Measurements from ENCODE around the gene SFXN2. TPM values are rescaled to one million over a fixed set of nuclear protein-coding genes. Genes with fewer than 3 reads are reported as not detected.

Gene SFXN2
- total RNA-seq, 1 donor from 2014 or later: 9.1 TPM

DNA sequence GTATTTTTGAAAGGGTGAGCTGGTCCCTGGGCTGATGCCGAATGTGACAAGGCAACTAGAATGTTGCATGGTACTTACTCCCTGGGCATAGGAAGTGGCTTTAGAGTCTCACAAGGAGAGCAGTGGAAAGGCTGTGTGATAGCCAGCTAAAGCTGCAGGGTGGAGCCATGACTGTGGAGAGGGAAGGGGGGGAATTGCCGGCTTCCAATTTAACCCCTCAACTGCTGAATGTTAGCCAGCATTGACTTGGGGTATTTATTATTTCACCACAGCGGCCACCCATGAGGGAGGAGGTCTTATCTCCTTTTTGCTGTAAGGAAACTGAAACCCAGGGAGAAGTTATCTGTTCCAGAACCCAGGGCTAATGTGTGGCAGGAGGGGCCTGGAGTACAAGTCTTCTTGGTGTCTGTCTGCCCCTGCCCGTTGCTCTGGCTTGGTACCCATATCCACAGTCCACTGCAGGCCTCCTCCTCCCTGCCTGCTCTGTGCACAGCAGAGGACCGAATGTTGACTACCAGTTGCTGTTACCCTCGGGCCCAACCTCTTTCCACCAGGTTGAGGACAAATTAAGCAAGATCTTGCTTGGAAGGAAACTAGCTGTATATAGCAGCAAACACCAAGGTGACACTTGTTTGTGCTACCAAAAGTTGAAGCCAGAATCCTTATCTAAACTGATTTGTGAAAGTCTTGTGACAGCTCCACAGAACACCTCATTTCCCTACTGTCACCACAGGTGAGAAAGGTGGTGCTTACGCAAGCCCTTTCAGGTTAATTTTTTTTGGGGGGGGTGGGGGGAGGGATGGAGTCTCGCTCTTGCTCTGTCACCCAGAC lies 66.9 kb downstream of the SFXN2 start:
- Mint-ChIP-seq H3K27me3 (ENCODE audit: low read depth, unreplicated experiment) (no peaks in the 10 kb centered on the region), H3K9me3 (ENCODE audit: unreplicated experiment) (no peaks in the 10 kb centered on the region), H3K36me3 (ENCODE audit: low read depth, unreplicated experiment) (peaks cover 4% of the 10 kb centered on the region), H3K4me1 (ENCODE audit: low read depth, unreplicated experiment) (peaks cover 60% of the 10 kb centered on the region), H3K27ac (ENCODE audit: unreplicated experiment) (peak overlapping the region; percentile 34), H3K4me3 (ENCODE audit: unreplicated experiment) (peak overlapping the region; percentile 63)
- FAIRE-seq: no peak
- Histone ChIP-seq H3K79me2 (ENCODE audit: insufficient read depth, low read length) (peaks cover 64% of the 10 kb centered on the region), H3K36me3 (ENCODE audit: insufficient read depth, low read length) (no peaks in the 10 kb centered on the region), H3K27me3 (ENCODE audit: insufficient read depth, low read length) (no peaks in the 10 kb centered on the region), H3K4me2 (ENCODE audit: low read length) (peak overlapping the region; percentile 71), H3K27ac (ENCODE audit: low read depth, low read length) (no peak overlapping the region), H3K4me3 (ENCODE audit: insufficient read depth, low read depth, low read length) (no peak overlapping the region), H3K4me1 (ENCODE audit: insufficient read depth, low read length) (peaks cover 63% of the 10 kb centered on the region), H2AFZ (ENCODE audit: low read depth, low read length) (no peak overlapping the region), H3K9me3 (ENCODE audit: insufficient read depth, low read depth, low read length) (no peaks in the 10 kb centered on the region), H3K9ac (ENCODE audit: low read length) (no peak overlapping the region), H4K20me1 (ENCODE audit: insufficient read depth, low read length) (peaks cover 61% of the 10 kb centered on the region)
- no peak for DNase-seq (ENCODE audit: low read depth)
- TF ChIP-seq EZH2 (IDR thresholded peaks at IDR 0.05; ENCODE audit: insufficient read depth, low read length): no peak
- TF ChIP-seq, protein P1, sequence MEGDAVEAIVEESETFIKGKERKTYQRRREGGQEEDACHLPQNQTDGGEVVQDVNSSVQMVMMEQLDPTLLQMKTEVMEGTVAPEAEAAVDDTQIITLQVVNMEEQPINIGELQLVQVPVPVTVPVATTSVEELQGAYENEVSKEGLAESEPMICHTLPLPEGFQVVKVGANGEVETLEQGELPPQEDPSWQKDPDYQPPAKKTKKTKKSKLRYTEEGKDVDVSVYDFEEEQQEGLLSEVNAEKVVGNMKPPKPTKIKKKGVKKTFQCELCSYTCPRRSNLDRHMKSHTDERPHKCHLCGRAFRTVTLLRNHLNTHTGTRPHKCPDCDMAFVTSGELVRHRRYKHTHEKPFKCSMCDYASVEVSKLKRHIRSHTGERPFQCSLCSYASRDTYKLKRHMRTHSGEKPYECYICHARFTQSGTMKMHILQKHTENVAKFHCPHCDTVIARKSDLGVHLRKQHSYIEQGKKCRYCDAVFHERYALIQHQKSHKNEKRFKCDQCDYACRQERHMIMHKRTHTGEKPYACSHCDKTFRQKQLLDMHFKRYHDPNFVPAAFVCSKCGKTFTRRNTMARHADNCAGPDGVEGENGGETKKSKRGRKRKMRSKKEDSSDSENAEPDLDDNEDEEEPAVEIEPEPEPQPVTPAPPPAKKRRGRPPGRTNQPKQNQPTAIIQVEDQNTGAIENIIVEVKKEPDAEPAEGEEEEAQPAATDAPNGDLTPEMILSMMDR (IDR thresholded peaks at IDR 0.05; ENCODE audit: insufficient read depth, low read depth, low read length): no peak

DNA sequence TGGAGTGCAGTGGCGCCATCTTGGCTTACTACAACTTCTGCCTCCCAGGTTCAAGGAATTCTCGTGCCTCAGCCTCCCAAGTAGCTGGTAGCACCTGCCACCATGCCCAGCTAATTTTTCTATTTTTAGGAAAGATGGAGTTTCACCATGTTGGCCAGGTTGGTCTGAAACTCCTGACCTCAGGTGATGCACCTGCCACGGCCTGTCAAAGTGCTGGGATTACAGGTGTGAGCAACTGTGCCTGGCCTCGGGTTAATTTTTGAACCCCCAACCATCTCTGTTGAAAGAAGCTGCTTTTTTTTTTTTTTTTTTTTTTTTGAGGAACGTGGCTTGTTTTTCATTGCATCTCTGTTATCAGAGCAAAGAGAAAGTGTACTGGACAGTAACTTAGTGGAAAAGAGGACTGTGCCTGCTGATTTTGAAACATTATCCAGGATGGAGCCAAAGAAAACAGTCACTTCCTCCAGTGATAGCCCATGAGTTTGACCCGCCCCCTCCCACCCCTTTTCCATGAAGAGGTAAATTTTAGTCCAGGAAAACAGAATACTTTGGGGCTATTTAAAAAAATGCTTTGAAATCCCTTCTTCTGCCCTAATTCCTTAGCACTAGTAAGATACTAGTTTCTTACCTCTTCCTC lies 67.6 kb downstream of the SFXN2 start:
- no peak overlapping the region for H3K4me3 Mint-ChIP-seq (ENCODE audit: unreplicated experiment)
- Histone ChIP-seq H4K20me1 (ENCODE audit: insufficient read depth, low read length) (peaks cover 69% of the 10 kb centered on the region), H3K79me2 (ENCODE audit: insufficient read depth, low read length) (peaks cover 68% of the 10 kb centered on the region), H2AFZ (ENCODE audit: low read depth, low read length) (no peak overlapping the region), H3K4me1 (ENCODE audit: insufficient read depth, low read length) (peaks cover 56% of the 10 kb centered on the region), H3K9me3 (ENCODE audit: insufficient read depth, low read depth, low read length) (no peaks in the 10 kb centered on the region), H3K9ac (ENCODE audit: low read length) (peak overlapping the region; percentile 60), H3K36me3 (ENCODE audit: insufficient read depth, low read length) (no peaks in the 10 kb centered on the region), H3K27me3 (ENCODE audit: insufficient read depth, low read length) (no peaks in the 10 kb centered on the region), H3K4me3 (ENCODE audit: insufficient read depth, low read depth, low read length) (no peak overlapping the region), H3K27ac (ENCODE audit: low read depth, low read length) (peak overlapping the region; percentile 74), H3K4me2 (ENCODE audit: low read length) (peak overlapping the region; percentile 71)
- peaks cover 60% of the 10 kb centered on the region for H3K4me1 Mint-ChIP-seq (ENCODE audit: low read depth, unreplicated experiment)
- DNase-seq (ENCODE audit: low read depth) (peak; percentile 72), FAIRE-seq (no peak)
- peak overlapping the region; percentile 92 for H3K27ac Mint-ChIP-seq (ENCODE audit: unreplicated experiment)
- no peaks in the 10 kb centered on the region for H3K9me3 Mint-ChIP-seq (ENCODE audit: unreplicated experiment)
- H3K27me3 Mint-ChIP-seq (ENCODE audit: low read depth, unreplicated experiment): no peaks in the 10 kb centered on the region
- H3K36me3 Mint-ChIP-seq (ENCODE audit: low read depth, unreplicated experiment): peaks cover 5% of the 10 kb centered on the region
- no peak for TF ChIP-seq EZH2 (IDR thresholded peaks at IDR 0.05; ENCODE audit: insufficient read depth, low read length)
- TF ChIP-seq, protein P1 (IDR thresholded peaks at IDR 0.05; ENCODE audit: insufficient read depth, low read depth, low read length): no peak
